PC-3 (cell line): ENCODE measurements around the gene CLN3.

Experiments
- CTCF ChIP-seq: fragments of 300-600 bp; sonication (generic); conservative IDR thresholded peaks from 2 replicates; pipeline ENCODE4 v1.5.1; 2017; ENCODE audit warnings: antibody characterized with exemption, low read depth, mild to moderate bottlenecking, low read length
- EZH2 ChIP-seq: fragments of 300-600 bp; sonication (generic); IDR thresholded peaks from one replicate; pipeline ENCODE4 v1.6.1; 2017; ENCODE audit warnings: antibody characterized with exemption, mild to moderate bottlenecking, low read length; ENCODE audit not compliant: unreplicated experiment

DNA sequence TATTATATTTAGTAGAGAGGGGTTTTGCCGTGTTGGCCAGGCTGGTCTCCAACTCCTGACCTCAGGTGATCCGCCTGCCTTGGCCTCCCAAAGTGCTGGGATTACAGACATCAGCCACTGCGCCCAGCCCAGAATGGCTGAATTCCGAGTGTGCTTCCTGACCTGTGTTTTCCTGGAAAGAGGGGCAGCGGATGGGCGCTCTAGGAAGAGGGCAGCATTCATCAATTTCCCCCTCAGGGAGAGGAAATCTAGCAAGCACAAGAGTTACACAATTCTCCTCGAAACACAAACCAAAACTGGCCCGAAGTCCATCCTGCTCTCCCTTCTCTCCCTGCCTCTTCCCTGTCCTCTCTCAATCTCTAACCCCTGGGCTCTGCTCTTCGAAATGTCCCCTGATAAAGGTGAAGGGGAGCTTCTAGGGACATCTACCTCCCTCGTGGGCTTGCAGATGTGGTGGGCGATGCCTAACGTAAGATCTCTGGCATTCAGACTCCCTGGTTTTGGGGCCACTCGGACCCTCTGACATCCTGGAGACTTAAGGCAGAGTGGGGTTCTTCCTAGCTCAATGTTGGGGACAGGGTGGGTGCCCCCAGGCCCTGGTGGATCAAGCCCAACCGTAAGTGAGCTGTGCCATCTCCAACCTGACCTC lies 13.7 kb upstream of the CLN3 start:
- TF ChIP-seq EZH2 (no peak), CTCF (no peak)
